Measurements from ENCODE around the gene MMP24.

The MMP24 gene

GRCh38 chr20:35226884-35227681, 593 bp downstream of the MMP24 start:
- peak; percentile 12 for DNase-seq (ENCODE audit: extremely low read depth, insufficient read length)
- Histone ChIP-seq H3K4me3 (replicated peaks; ENCODE audit: low read depth, low read length) (no peak overlapping the region), H3K36me3 (ENCODE audit: control insufficient read depth, insufficient read depth, low read length) (no peaks in the 10 kb centered on the region), H3K27me3 (replicated peaks; ENCODE audit: control insufficient read depth, insufficient read depth, low read length) (no peaks in the 10 kb centered on the region; the same call in none of the 2 replicates)
- TF ChIP-seq CTCF (IDR thresholded peaks at IDR 0.05; ENCODE audit: insufficient read depth, low read length, poor library complexity, severe bottlenecking), result no peak

DNA sequence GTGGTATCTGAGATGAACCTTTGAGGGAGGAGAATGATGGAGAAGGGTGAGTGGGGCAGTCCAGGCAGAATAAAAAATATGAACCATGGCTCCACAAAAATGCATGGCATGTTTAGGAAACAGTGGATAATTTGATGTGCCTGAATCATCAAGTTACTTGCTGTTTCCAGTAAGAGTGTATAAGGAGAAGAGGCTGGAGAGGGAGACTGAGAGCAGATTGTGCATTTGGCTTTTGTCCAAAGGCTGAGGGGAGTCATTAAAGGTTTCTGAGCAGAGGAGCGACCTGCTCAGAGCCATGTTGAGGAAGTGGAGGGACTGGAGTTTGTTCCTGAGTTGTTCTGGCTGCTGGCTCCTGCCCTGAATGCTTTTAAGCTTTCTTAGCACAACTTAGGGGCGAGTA, 6.1 kb downstream of the MMP24 start:
- no peak for DNase-seq (ENCODE audit: extremely low read depth, insufficient read length)
- no peaks in the 10 kb centered on the region for H3K36me3 ChIP-seq (ENCODE audit: control insufficient read depth, insufficient read depth, low read length)

DNA sequence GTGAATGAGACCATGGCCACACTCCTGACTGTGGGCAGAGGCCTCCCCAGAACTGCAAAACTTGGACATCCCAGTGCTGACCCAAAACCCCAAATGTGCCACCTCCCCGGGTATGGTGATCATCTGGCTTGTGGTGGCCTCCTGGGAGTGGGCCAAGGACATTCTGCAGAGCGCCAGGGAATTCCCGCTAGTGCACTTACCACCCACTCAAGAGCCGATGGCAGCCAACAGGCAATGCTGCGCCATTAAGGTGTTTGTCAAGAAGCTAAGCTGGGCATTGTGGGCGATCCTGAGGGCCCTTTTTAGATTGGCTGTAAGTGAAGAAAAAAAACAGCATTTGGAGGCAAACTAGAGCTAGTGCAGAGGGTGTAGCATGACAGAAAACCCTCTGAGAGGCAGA, 9.4 kb downstream of the MMP24 start:
- DNase-seq (ENCODE audit: extremely low read depth, insufficient read length), result no peak
- H3K27me3 ChIP-seq (replicated peaks; ENCODE audit: control insufficient read depth, insufficient read depth, low read length), result no peaks in the 10 kb centered on the region

More for the DNA sequence above, 6.1 kb downstream of the MMP24 start:
- no peaks in the 10 kb centered on the region; the same call in 1 of the 2 replicates for H3K27me3 ChIP-seq (replicated peaks; ENCODE audit: control insufficient read depth, insufficient read depth, low read length)
- no peak overlapping the region for H3K4me3 ChIP-seq (replicated peaks; ENCODE audit: low read depth, low read length)
- no peak for TF ChIP-seq CTCF (IDR thresholded peaks at IDR 0.05; ENCODE audit: insufficient read depth, low read length, poor library complexity, severe bottlenecking)

DNA sequence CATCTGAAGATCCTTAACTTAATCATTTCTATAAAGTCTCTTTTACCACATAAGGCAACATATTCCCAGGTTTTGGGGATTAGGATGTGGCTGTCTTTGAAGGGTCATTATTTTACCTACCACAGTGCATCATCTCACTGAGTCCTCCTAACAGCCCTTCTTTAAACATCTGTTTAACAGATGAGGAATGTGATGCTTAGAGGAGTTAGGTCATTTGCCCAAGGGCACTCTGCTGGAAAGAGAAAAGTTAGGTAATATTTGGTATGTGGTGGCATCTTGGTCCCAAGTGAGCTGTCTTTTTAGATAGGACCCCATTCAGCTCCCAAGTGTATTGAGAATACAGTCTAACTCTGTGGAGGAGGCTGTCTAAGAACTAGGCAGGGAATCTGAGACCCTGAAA, 11.0 kb downstream of the MMP24 start:
- TF ChIP-seq CTCF (IDR thresholded peaks at IDR 0.05; ENCODE audit: insufficient read depth, low read length, poor library complexity, severe bottlenecking), result no peak
- Histone ChIP-seq H3K36me3 (ENCODE audit: control insufficient read depth, insufficient read depth, low read length) (no peaks in the 10 kb centered on the region), H3K4me3 (replicated peaks; ENCODE audit: low read depth, low read length) (no peak overlapping the region), H3K27me3 (replicated peaks; ENCODE audit: control insufficient read depth, insufficient read depth, low read length) (no peaks in the 10 kb centered on the region)
- no peak for DNase-seq (ENCODE audit: extremely low read depth, insufficient read length)

More for the DNA sequence above, 9.4 kb downstream of the MMP24 start:
- no peak for TF ChIP-seq CTCF (IDR thresholded peaks at IDR 0.05; ENCODE audit: insufficient read depth, low read length, poor library complexity, severe bottlenecking)
- Histone ChIP-seq H3K4me3 (replicated peaks; ENCODE audit: low read depth, low read length) (no peak overlapping the region), H3K36me3 (ENCODE audit: control insufficient read depth, insufficient read depth, low read length) (no peaks in the 10 kb centered on the region)

- no peak for TF ChIP-seq CTCF (IDR thresholded peaks at IDR 0.05; ENCODE audit: insufficient read depth, low read length, poor library complexity, severe bottlenecking)
- no peak overlapping the region for H3K4me3 ChIP-seq (replicated peaks; ENCODE audit: low read depth, low read length)
- H3K36me3 ChIP-seq (ENCODE audit: control insufficient read depth, insufficient read depth, low read length), result no peaks in the 10 kb centered on the region
- no peaks in the 10 kb centered on the region for H3K27me3 ChIP-seq (replicated peaks; ENCODE audit: control insufficient read depth, insufficient read depth, low read length)
- no peak for DNase-seq (ENCODE audit: extremely low read depth, insufficient read length)
Observed at GRCh38 chr20:35238170-35238569, 11.7 kb downstream of the MMP24 start.
